ENCODE results near the gene FAM227A. TPM values are rescaled to one million over a fixed set of nuclear protein-coding genes. Genes with fewer than 3 reads are reported as not detected.

FAM227A gene
- total and polyA plus RNA-seq, 2 of the 13 experiments (the other 11 are each of a cell fraction or from before 2014, with no cell fraction given) = 1.0 to 1.5 TPM

DNA sequence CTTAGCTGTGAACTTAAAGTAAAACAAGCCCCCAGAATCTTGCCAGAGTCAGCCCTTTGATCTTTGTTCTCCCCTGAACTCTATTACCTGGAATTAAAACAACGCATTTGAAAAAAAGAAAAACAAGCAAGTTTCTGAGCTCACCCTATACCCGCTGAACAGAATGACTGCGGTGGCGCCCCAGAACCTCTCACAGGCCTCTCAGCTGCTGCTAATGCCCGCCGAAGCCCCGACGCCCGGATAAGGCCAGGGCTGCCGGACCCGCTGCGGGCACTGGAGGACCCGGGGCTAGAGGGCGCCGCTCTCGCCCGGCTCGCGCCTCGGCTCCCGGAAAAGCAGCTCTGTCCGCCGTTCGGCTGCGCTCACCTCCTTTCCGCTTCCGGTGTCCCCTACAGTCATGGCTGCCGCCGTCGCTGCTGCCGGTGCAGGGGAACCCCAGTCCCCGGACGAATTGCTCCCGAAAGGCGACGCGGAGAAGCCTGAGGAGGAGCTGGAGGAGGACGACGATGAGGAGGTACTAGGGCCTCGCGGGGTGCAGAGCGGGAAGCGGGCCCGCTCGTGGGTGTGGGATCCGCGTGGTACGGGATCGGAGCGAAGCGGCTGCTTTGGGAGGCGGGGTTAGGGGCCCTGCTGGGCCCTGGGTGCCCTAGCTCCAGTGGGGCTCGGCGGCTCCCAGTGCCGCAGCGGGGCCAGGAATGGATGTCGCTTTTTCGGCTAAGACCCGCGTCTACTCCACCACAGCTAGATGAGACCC lies 25.6 kb upstream of the FAM227A start, which contains the start of gene TOMM22 (continued):
- TF ChIP-seq, protein P1, sequence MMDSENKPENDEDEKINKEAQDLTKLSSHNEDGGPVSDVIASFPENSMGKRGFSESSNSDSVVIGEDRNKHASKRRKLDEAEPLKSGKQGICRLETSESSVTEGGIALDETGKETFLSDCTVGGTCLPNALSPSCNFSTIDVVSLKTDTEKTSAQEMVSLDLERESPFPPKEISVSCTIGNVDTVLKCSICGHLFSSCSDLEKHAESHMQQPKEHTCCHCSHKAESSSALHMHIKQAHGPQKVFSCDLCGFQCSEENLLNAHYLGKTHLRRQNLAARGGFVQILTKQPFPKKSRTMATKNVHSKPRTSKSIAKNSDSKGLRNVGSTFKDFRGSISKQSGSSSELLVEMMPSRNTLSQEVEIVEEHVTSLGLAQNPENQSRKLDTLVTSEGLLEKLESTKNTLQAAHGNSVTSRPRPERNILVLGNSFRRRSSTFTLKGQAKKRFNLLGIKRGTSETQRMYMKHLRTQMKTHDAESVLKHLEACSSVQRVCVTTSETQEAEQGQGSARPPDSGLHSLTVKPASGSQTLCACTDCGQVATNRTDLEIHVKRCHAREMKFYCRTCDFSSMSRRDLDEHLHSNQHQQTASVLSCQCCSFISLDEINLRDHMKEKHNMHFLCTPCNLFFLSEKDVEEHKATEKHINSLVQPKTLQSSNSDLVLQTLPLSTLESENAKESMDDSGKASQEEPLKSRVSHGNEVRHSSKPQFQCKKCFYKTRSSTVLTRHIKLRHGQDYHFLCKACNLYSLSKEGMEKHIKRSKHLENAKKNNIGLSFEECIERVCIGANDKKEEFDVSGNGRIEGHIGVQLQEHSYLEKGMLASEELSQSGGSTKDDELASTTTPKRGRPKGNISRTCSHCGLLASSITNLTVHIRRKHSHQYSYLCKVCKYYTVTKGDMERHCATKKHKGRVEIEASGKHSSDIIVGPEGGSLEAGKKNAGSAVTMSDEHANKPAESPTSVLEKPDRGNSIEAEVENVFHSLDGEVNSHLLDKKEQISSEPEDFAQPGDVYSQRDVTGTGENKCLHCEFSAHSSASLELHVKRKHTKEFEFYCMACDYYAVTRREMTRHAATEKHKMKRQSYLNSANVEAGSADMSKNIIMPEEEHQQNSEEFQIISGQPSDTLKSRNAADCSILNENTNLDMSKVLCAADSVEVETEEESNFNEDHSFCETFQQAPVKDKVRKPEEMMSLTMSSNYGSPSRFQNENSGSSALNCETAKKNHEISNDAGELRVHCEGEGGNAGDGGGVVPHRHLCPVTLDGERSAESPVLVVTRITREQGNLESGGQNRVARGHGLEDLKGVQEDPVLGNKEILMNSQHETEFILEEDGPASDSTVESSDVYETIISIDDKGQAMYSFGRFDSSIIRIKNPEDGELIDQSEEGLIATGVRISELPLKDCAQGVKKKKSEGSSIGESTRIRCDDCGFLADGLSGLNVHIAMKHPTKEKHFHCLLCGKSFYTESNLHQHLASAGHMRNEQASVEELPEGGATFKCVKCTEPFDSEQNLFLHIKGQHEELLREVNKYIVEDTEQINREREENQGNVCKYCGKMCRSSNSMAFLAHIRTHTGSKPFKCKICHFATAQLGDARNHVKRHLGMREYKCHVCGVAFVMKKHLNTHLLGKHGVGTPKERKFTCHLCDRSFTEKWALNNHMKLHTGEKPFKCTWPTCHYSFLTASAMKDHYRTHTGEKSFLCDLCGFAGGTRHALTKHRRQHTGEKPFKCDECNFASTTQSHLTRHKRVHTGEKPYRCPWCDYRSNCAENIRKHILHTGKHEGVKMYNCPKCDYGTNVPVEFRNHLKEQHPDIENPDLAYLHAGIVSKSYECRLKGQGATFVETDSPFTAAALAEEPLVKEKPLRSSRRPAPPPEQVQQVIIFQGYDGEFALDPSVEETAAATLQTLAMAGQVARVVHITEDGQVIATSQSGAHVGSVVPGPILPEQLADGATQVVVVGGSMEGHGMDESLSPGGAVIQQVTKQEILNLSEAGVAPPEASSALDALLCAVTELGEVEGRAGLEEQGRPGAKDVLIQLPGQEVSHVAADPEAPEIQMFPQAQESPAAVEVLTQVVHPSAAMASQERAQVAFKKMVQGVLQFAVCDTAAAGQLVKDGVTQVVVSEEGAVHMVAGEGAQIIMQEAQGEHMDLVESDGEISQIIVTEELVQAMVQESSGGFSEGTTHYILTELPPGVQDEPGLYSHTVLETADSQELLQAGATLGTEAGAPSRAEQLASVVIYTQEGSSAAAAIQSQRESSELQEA (CRISPR knock-in tag; IDR thresholded peaks at IDR 0.05; ENCODE audit: not compliant biosample characterization) = peak; percentile 94
- TF ChIP-seq ZNF605 (CRISPR knock-in tag; IDR thresholded peaks at IDR 0.05) = peak; percentile 80
- 0 out of 2 replicates have a peak, but pooled peaks have one; percentile 86 for TF ChIP-seq ELF4 (CRISPR knock-in tag; IDR thresholded peaks at IDR 0.05; ENCODE audit: borderline replicate concordance)
- no peak for TF ChIP-seq E2F2 (CRISPR knock-in tag; IDR thresholded peaks at IDR 0.05; ENCODE audit: borderline replicate concordance)
- peak; percentile 38; the same call in 1 of the 2 replicates for TF ChIP-seq CEBPG (CRISPR knock-in tag; IDR thresholded peaks at IDR 0.05)
- peak; percentile 94 for TF ChIP-seq ZSCAN12 (CRISPR knock-in tag; IDR thresholded peaks at IDR 0.05)
- 0 out of 2 replicates have a peak, but pooled peaks have one; percentile 49 for TF ChIP-seq ZNF549 (CRISPR knock-in tag; IDR thresholded peaks at IDR 0.05)
- no peak for TF ChIP-seq RFX1 (IDR thresholded peaks at IDR 0.05)
- TF ChIP-seq HOXD1 (CRISPR knock-in tag; IDR thresholded peaks at IDR 0.05) = peak; percentile 84; the same call in 1 of the 2 replicates
- peak; percentile 81; the same call in 1 of the 2 replicates for TF ChIP-seq ATF7-NPFF (CRISPR knock-in tag; IDR thresholded peaks at IDR 0.05; ENCODE audit: low read depth)
- 0 out of 2 replicates have a peak, but pooled peaks have one; percentile 48 for TF ChIP-seq TOE1 (CRISPR knock-in tag; IDR thresholded peaks at IDR 0.05)
- no peak for TF ChIP-seq IKZF1 (IDR thresholded peaks at IDR 0.05)
- no peak; the same call in 1 of the 2 replicates for TF ChIP-seq ZNF276 (CRISPR knock-in tag; IDR thresholded peaks at IDR 0.05; ENCODE audit: low read depth)
- TF ChIP-seq ZFP90 (CRISPR knock-in tag; IDR thresholded peaks at IDR 0.05; ENCODE audit: borderline replicate concordance) = peak; percentile 96
- TF ChIP-seq HIVEP1 (CRISPR knock-in tag; IDR thresholded peaks at IDR 0.05) = peak; percentile 97
- TF ChIP-seq PITX1 (CRISPR knock-in tag; IDR thresholded peaks at IDR 0.05) = peak; percentile 74
- peak; percentile 70; the same call in 1 of the 2 replicates for TF ChIP-seq ZNF839 (CRISPR knock-in tag; IDR thresholded peaks at IDR 0.05; ENCODE audit: borderline replicate concordance)

All from HepG2 (cell line).